ENCODE measurements around the gene AOC1.

The AOC1 gene

GRCh38 chr7:150835702-150836280 lies 16.5 kb upstream of the AOC1 start:
- Histone ChIP-seq H3K36me3 (ENCODE audit: insufficient read depth, low read length) (no peaks in the 10 kb centered on the region), H3K79me2 (ENCODE audit: insufficient read depth, low read length) (no peaks in the 10 kb centered on the region), H2AFZ (ENCODE audit: low read length) (no peak overlapping the region), H3K27me3 (ENCODE audit: insufficient read depth, low read length) (peaks cover 11% of the 10 kb centered on the region), H3K9me3 (ENCODE audit: low read length) (no peaks in the 10 kb centered on the region), H3F3A (ENCODE audit: insufficient read depth, low read length) (no peaks in the 10 kb centered on the region), H3K9me2 (ENCODE audit: low read depth, low read length) (no peaks in the 10 kb centered on the region), H3K27ac (ENCODE audit: low read depth, low read length, poor library complexity, severe bottlenecking) (no peak overlapping the region), H3K9ac (ENCODE audit: low read length) (no peak overlapping the region), H3K4me2 (ENCODE audit: low read length) (no peak overlapping the region), H3K4me1 (ENCODE audit: insufficient read depth, low read length, severe bottlenecking) (no peaks in the 10 kb centered on the region), H4K20me1 (ENCODE audit: insufficient read depth, low read length) (no peaks in the 10 kb centered on the region), H3K4me3 (ENCODE audit: low read depth, low read length, poor library complexity, severe bottlenecking) (no peak overlapping the region)
- TF ChIP-seq EZH2 (IDR thresholded peaks at IDR 0.05; ENCODE audit: borderline replicate concordance, low read length) (no peak), CTCF (IDR thresholded peaks at IDR 0.05; ENCODE audit: low read length) (no peak)

DNA sequence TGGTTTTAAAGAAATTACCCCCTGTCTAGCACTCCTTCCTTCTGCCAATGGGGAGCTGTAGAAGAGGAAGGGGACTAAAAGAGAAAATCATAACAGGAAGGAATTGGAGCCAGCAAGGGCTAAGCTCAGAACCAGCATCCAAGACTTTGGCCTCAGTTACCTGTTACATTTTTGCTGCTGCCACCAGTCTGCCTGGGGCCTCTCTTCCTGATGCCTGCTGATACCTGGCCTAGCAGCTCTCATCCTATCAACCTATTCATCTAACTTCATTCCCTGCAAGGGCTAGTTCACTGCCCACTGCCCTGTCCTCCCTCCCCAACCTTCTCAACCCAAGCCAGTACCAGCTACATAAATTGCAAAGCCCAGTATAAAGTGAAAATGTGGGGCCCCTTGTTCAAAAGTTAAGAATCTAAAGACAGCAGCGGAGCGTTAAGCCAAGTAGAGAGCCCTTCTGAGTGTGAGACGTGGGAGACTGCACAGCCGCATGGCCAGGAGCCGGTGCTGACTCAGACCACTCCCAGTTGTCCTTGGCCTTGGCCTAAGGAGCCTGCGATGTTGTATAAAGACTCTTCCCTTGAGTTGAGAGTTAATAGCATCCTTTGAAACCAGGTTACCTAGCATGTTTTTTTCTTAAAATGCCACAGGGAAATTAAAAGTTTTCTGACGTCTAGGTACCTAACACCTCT lies 13.2 kb upstream of the AOC1 start:
- Histone ChIP-seq H3K9me3 (ENCODE audit: low read length) (no peaks in the 10 kb centered on the region), H3F3A (ENCODE audit: insufficient read depth, low read length) (no peaks in the 10 kb centered on the region), H3K9me2 (ENCODE audit: low read depth, low read length) (no peaks in the 10 kb centered on the region), H3K4me2 (ENCODE audit: low read length) (no peak overlapping the region), H3K36me3 (ENCODE audit: insufficient read depth, low read length) (no peaks in the 10 kb centered on the region), H3K9ac (ENCODE audit: low read length) (no peak overlapping the region), H3K4me3 (ENCODE audit: low read depth, low read length, poor library complexity, severe bottlenecking) (no peak overlapping the region), H3K4me1 (ENCODE audit: insufficient read depth, low read length, severe bottlenecking) (no peaks in the 10 kb centered on the region), H3K79me2 (ENCODE audit: insufficient read depth, low read length) (no peaks in the 10 kb centered on the region), H2AFZ (ENCODE audit: low read length) (no peak overlapping the region), H4K20me1 (ENCODE audit: insufficient read depth, low read length) (no peaks in the 10 kb centered on the region), H3K27me3 (ENCODE audit: insufficient read depth, low read length) (peaks cover 14% of the 10 kb centered on the region), H3K27ac (ENCODE audit: low read depth, low read length, poor library complexity, severe bottlenecking) (no peak overlapping the region)
- TF ChIP-seq CTCF (IDR thresholded peaks at IDR 0.05; ENCODE audit: low read length) (no peak), EZH2 (IDR thresholded peaks at IDR 0.05; ENCODE audit: borderline replicate concordance, low read length) (no peak)

- Histone ChIP-seq H3K9me3 (ENCODE audit: low read length) (no peaks in the 10 kb centered on the region), H3K27me3 (ENCODE audit: insufficient read depth, low read length) (peaks cover 14% of the 10 kb centered on the region), H3K4me3 (ENCODE audit: low read depth, low read length, poor library complexity, severe bottlenecking) (no peak overlapping the region), H3F3A (ENCODE audit: insufficient read depth, low read length) (no peaks in the 10 kb centered on the region), H2AFZ (ENCODE audit: low read length) (no peak overlapping the region), H3K27ac (ENCODE audit: low read depth, low read length, poor library complexity, severe bottlenecking) (no peak overlapping the region), H3K36me3 (ENCODE audit: insufficient read depth, low read length) (no peaks in the 10 kb centered on the region), H3K79me2 (ENCODE audit: insufficient read depth, low read length) (no peaks in the 10 kb centered on the region), H3K4me1 (ENCODE audit: insufficient read depth, low read length, severe bottlenecking) (no peaks in the 10 kb centered on the region), H3K9ac (ENCODE audit: low read length) (no peak overlapping the region), H4K20me1 (ENCODE audit: insufficient read depth, low read length) (no peaks in the 10 kb centered on the region), H3K9me2 (ENCODE audit: low read depth, low read length) (no peaks in the 10 kb centered on the region), H3K4me2 (ENCODE audit: low read length) (no peak overlapping the region)
- no peak for TF ChIP-seq EZH2 (IDR thresholded peaks at IDR 0.05; ENCODE audit: borderline replicate concordance, low read length)
- TF ChIP-seq CTCF (IDR thresholded peaks at IDR 0.05; ENCODE audit: low read length): no peak
Measured at GRCh38 chr7:150842018-150842417, 10.3 kb upstream of the AOC1 start.
